Right renal pelvis (tissue), 4 donors: Measurements from ENCODE around the gene HOMEZ. TPM values are rescaled to one million over a fixed set of nuclear protein-coding genes. Genes with fewer than 3 reads are reported as not detected.
"Not testable (repeated sequence)": the region's sequence is repeated elsewhere in the genome, so short reads cannot be mapped to it uniquely, and the experiment has no call there.

Source experiments
- DNase-seq, 4 donors: peaks; one replicate each; pipeline ENCODE4 v3.0.0-alpha.2; 2013; ENCODE audit warnings: low read depth in 4 of 4, low spot score in 3 of 4, missing footprints in 1 of 4
- polyA plus RNA-seq, 4 donors: library from polyadenylated mRNA; unstranded; fragments of 120-200 nt; gene quantifications; one replicate each; pipeline ENCODE4 v1.2.1, GENCODE V29; 2013; ENCODE audit not compliant: insufficient read length in 4 of 4

The HOMEZ gene
- polyA plus RNA-seq, 4 donors = 27.5 to 30.6 (median 28.2) TPM

DNA sequence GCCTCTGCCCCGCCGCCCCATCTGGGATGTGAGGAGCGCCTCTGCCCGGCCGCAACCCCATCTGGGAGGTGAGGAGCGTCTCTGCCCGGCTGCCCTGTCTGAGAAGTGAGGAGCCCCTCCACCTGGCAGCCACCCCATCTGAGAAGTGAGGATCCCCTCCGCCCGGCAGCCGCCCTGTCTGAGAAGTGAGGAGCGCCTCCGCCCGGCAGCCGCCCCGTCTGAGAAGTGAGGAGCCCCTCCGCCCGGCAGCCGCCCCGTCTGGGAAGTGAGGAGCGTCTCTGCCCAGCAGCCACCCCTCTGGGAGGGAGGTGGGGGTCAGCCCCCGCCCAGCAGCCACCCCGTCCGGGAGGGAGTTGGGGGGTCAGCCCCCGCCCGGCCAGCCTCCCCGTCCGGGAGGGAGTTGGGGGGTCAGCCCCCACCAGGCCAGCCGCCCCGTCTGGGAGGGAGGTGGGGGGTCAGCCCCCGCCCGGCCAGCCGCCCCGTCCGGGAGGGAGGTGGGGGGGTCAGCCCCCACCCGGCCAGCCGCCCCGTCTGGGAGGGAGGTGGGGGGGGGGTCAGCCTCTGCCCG is 53.6 kb downstream of the HOMEZ start:
- DNase-seq = not testable (repeated sequence)

DNA sequence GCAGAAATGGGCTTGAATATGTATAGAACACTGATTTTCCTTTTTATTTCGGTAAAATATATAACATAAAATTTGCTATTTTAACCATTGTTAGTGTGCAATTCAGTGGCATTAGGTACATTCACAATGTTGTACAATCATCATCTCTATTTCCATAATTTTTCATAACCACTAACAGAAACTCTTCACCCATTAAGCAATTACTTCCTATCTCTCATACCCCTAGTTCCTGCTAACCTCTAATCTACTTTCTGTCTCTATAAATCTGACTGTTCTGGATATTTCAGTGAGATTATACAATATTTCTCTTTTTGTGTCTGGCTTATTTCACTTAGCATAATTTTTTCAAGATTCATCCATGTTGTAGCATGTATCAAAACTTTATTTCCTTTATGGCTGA is 57.1 kb downstream of the HOMEZ start:
- no peak for DNase-seq

DNA sequence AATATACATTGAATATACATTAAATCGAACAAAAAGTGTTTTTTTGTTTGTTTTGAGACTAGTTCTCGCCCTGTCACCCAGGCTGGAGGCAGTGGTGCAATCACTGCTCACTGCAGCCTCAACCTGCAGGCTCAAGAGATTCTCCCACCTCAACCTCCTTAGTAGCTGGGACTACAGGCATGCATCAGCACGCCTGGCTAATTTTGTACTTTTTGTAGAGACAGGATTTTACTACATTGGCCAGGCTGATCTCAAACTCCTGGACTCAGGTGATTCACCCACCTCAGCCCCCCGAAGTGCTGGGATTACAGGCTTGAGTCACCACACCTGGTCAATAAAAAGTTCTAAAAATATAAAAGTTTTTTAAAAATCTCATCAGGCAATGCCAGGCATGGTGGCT is 58.4 kb downstream of the HOMEZ start:
- DNase-seq = no peak

DNA sequence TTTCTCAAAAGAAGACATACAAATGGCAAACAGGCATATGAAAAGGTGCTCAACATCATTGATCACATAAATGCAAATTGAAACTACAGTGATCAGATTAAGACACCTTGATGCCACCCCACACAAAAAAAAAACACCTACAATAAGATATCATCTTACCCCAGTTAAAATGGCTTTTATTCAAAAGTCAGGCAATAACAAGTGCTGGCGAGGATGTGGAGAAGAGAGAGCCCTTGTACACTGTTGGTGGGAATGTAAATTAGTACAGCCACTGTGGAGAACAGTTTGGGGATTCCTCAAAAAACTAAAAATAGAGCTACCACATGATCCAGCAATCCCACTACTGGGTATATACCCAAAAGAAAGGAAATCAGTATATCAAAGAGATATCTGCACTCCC is 61.0 kb downstream of the HOMEZ start:
- DNase-seq = not testable (repeated sequence)

Other genes with a start within 250 kb of the HOMEZ start
- under 1 TPM in 1 of 4 donors, not detected in 3; 0.09 TPM for gene PSMB11, start 243.9 kb downstream of the HOMEZ start, polyA plus RNA-seq
- gene CDH24, start 228.6 kb downstream of the HOMEZ start, polyA plus RNA-seq = 10 to 100 TPM; 20.4 to 24.9 (median 21.1) TPM
- gene ACIN1, start 191.0 kb downstream of the HOMEZ start, polyA plus RNA-seq = 100 to 1,000 TPM; 218 to 267 (median 225) TPM
- 10 to 100 TPM; 79.9 to 87.9 (median 84.4) TPM for gene C14orf119, start 190.6 kb downstream of the HOMEZ start, polyA plus RNA-seq
- gene CIROP, start 181.1 kb downstream of the HOMEZ start, polyA plus RNA-seq = under 1 TPM in 1 of 4 donors, not detected in 3; 0.04 TPM
- gene CEBPE, start 166.9 kb downstream of the HOMEZ start, polyA plus RNA-seq = under 1 TPM in 3 of 4 donors, not detected in 1; 0.13 to 0.32 (median 0.18) TPM
- 100 to 1,000 TPM in 1 of 4 donors, 10 to 100 TPM in 3; 88.7 to 100 (median 95.3) TPM for gene SLC7A8, start 102.5 kb downstream of the HOMEZ start, polyA plus RNA-seq
- 1 to 10 TPM; 1.1 to 1.8 (median 1.5) TPM for gene RNF212B, start 48.2 kb downstream of the HOMEZ start, polyA plus RNA-seq
- 10 to 100 TPM; 22.5 to 31.7 (median 25.0) TPM for gene PPP1R3E, start 16.7 kb upstream of the HOMEZ start, polyA plus RNA-seq
- 10 to 100 TPM; 40.1 to 43.1 (median 40.9) TPM for gene BCL2L2, start 20.7 kb upstream of the HOMEZ start, polyA plus RNA-seq
- gene PABPN1, start 35.3 kb upstream of the HOMEZ start, polyA plus RNA-seq = 100 to 1,000 TPM; 243 to 268 (median 257) TPM
- gene SLC22A17, start 66.8 kb upstream of the HOMEZ start, polyA plus RNA-seq = 10 to 100 TPM; 56.7 to 74.4 (median 61.3) TPM
- gene EFS, start 79.0 kb upstream of the HOMEZ start, polyA plus RNA-seq = 10 to 100 TPM; 36.6 to 53.0 (median 40.1) TPM
- gene IL25, start 86.7 kb upstream of the HOMEZ start, polyA plus RNA-seq = not detected
- gene CMTM5, start 90.9 kb upstream of the HOMEZ start, polyA plus RNA-seq = 1 to 10 TPM; 2.0 to 3.3 (median 2.9) TPM
- under 1 TPM; 0.17 to 0.24 (median 0.22) TPM for gene MYH6, start 122.1 kb upstream of the HOMEZ start, polyA plus RNA-seq
- gene MYH7, start 149.5 kb upstream of the HOMEZ start, polyA plus RNA-seq = under 1 TPM; 0.19 to 0.32 (median 0.24) TPM
- 10 to 100 TPM; 62.3 to 67.5 (median 64.8) TPM for gene NGDN, start 183.6 kb upstream of the HOMEZ start, polyA plus RNA-seq